Rectal smooth muscle tissue (tissue), 1 donor: Measurements from ENCODE around the gene NRTN.

Experiments used
- H3K27ac ChIP-seq: one replicate; pipeline ENCODE4 v1.7.0; 2013; ENCODE audit warnings: low read depth, low read length, inconsistent platforms
- H3K27me3 ChIP-seq: one replicate; pipeline ENCODE4 v1.7.0; 2013; ENCODE audit warnings: low read length; ENCODE audit not compliant: control insufficient read depth, insufficient read depth
- H3K36me3 ChIP-seq: one replicate; pipeline ENCODE4 v1.7.0; 2013; ENCODE audit warnings: low read length; ENCODE audit not compliant: control insufficient read depth, insufficient read depth
- H3K4me1 ChIP-seq: one replicate; pipeline ENCODE4 v1.7.0; 2013; ENCODE audit warnings: low read length; ENCODE audit not compliant: control insufficient read depth, insufficient read depth
- H3K4me3 ChIP-seq: one replicate; pipeline ENCODE4 v1.7.0; 2013; ENCODE audit warnings: low read length
- H3K9ac ChIP-seq: one replicate; pipeline ENCODE4 v1.7.0; 2013; ENCODE audit warnings: low read length

Gene NRTN

DNA sequence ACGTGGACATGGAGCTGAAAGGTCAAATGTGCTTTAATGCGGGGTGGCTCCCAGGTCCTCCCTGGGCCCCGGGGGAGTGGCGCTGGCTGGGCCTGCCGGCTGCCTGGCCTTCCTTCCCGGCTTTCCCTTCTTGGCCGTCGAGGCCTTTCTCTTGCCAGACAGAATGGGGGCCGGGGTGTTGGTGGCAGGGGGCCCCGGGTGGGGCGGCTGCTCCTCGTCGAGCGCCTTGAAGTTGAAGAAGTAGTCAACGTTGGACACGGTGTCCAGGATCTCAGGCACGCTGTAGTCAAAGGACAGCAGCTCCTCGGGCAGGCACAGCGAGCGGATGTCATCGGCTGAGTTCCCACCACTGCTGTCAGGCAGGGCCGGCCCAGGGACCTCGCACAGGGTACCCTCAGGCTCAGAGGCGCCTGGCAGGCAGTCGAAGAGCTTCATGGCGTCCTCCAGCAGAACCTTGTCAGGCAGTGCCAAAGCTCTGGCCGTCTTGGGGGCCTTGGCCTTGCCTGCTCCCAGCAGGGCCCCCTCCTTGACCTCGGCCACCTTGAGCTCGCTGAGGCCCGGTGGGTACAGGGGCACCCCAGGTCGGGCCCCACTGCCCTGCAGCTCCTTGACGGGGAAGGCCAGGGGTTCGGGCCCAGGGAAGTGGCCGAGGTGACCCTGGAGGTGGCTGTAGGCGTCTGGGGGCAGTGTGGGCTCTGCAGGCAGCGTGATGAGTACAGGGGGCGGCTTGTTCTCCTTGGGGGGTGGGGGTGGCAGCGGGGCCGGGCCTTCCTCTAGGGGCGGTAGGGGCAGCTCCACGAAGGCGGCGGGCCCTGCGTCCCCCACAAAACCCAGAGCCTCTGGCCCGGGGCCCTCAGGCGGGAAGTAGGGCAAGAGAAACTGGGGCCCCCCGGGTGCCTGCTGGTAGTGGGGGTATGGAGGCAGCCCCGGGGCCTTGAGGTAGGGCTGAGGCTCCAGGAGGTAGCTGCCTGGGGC lies 21.6 kb upstream of the NRTN start:
- Histone ChIP-seq H3K4me1 (no peaks in the 10 kb centered on the region), H3K27ac (no peak overlapping the region), H3K27me3 (peaks cover 4% of the 10 kb centered on the region), H3K4me3 (no peak overlapping the region), H3K9ac (no peak overlapping the region), H3K36me3 (peaks cover 28% of the 10 kb centered on the region)

DNA sequence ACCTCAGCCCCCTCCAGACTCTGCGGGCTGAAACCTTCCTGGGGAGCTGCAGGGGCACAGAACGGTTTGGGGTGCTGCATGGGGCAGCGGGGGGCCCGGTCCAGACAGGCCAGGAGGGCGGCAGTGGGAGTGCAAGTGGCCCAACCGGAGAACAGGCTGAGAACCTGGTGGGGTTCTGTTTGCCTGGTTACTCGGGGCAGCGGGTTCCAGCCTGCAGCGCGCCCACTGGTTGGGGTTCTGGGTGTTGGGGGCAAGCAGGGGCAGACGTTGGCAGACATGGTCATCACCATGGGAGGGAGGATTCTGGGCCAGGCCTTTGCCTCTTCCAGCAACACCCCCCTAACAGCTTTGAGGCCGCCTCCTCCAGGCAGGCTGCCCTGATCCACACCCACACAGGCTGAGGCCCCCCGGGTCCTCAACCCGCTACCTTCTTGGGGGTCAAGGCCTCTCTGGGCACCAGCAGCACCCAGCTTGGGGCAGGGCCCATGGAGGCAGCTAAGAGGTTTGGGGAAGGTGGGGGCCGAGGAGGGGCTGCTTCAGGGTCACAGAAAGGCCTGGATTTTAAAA lies 20.2 kb upstream of the NRTN start, which contains the start of gene PRR22:
PRR22 (minus strand) TSS at position 166 of the 567 bp plus-strand sequence; CDS start at position 80, 86 bp downstream.
- Histone ChIP-seq H3K9ac (no peak within 1 kb of the TSS), H3K4me1 (no peaks in the 10 kb centered on the region), H3K36me3 (peaks cover 30% of the 10 kb centered on the region), H3K27me3 (peaks cover 4% of the 10 kb centered on the region), H3K27ac (no peak within 1 kb of the TSS), H3K4me3 (no peak within 1 kb of the TSS)

- Histone ChIP-seq H3K36me3 (peaks cover 30% of the 10 kb centered on the region), H3K27ac (no peak overlapping the region), H3K4me1 (peaks cover 4% of the 10 kb centered on the region), H3K9ac (no peak overlapping the region), H3K4me3 (no peak overlapping the region), H3K27me3 (peaks cover 4% of the 10 kb centered on the region)
These were observed 19.4 kb upstream of the NRTN start for GRCh38 chr19:5785423-5785822.

GRCh38 chr19:5786593-5787408 lies 18.1 kb upstream of the NRTN start:
- H3K4me1 ChIP-seq: peaks cover 4% of the 10 kb centered on the region
- H3K36me3 ChIP-seq: peaks cover 30% of the 10 kb centered on the region
- H3K27ac ChIP-seq: no peak overlapping the region
- no peak overlapping the region for H3K4me3 ChIP-seq
- peaks cover 4% of the 10 kb centered on the region for H3K27me3 ChIP-seq
- no peak overlapping the region for H3K9ac ChIP-seq

- Histone ChIP-seq H3K4me1 (peaks cover 4% of the 10 kb centered on the region), H3K36me3 (peaks cover 30% of the 10 kb centered on the region), H3K27me3 (peaks cover 4% of the 10 kb centered on the region), H3K4me3 (no peak overlapping the region), H3K27ac (no peak overlapping the region), H3K9ac (no peak overlapping the region)
These were observed 17.3 kb upstream of the NRTN start for GRCh38 chr19:5787409-5788182.

- H3K9ac ChIP-seq: no peak overlapping the region
- H3K27me3 ChIP-seq: peaks cover 4% of the 10 kb centered on the region
- H3K36me3 ChIP-seq: peaks cover 30% of the 10 kb centered on the region
- no peak overlapping the region for H3K4me3 ChIP-seq
- H3K4me1 ChIP-seq: peaks cover 4% of the 10 kb centered on the region
- H3K27ac ChIP-seq: no peak overlapping the region
These were observed 16.4 kb upstream of the NRTN start for GRCh38 chr19:5788422-5788821.

DNA sequence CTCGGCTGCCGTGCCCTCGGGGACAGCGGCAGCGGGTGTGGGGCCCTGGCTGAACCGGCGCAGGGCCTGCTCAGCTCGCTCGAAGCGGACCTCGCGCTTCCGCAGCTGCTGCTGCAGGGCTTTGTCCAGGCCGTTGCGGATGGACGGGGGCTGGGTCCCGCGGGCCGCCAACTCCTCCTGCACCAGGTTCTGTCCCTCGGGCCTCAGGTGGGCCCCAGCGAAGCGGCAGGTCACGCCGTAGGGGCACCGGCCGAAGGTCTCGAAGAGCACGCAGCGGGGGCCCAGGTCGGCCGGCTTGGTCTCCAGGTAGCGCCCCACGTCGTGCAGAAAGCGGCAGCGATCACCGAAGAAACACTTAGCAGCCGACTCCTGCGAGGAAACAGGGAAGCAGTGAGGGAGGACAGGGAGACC lies 15.5 kb upstream of the NRTN start:
- Histone ChIP-seq H3K27me3 (peaks cover 4% of the 10 kb centered on the region), H3K27ac (no peak overlapping the region), H3K36me3 (peaks cover 30% of the 10 kb centered on the region), H3K4me3 (no peak overlapping the region), H3K4me1 (peaks cover 4% of the 10 kb centered on the region), H3K9ac (no peak overlapping the region)

DNA sequence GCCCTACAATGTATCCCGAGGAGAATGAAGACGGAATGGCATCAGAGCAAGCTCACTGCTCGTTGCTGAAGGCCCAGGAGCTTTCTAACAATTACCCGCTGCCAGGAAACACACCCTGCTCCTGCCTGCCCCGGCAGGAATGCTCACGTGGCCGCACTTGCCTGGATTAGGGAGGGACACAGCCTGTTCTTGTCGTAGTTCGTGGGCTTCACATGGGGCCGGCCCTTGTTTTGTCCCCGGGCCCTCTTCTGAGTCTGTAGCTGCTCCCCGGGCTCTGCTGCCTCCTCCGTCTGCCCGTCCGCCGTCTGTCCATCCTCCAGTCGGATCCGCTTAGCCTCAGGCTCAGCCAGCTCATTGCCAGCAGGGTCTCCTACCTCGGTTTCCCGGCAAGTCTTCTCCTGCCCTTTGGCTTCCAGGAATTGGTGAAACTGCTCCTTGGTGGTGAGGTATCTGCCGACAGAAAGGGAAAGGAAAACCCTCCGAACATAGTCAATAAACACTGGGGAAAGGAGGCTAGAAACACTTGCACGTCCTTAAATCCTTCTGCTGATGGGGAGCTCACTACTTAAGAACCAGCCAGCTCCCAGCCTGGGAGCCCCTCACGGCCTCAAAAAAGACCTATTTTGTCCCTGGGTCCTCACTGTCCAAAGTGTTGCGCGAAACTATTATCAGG lies 14.8 kb upstream of the NRTN start:
- Histone ChIP-seq H3K9ac (no peak overlapping the region), H3K27me3 (peaks cover 4% of the 10 kb centered on the region), H3K4me1 (peaks cover 4% of the 10 kb centered on the region), H3K27ac (peak overlapping the region; percentile 95), H3K36me3 (peaks cover 27% of the 10 kb centered on the region), H3K4me3 (peak overlapping the region; percentile 92)

GRCh38 chr19:5790559-5791520 lies 14.0 kb upstream of the NRTN start, which contains the start of gene DUS3L:
Gene DUS3L, minus strand, starts transcription at chr19:5791163. Its CDS starts 22 bp downstream, at chr19:5791141.
- Histone ChIP-seq H3K4me1 (peaks cover 4% of the 10 kb centered on the region), H3K4me3 (peak within 1 kb of the TSS; percentile 92), H3K27ac (peak within 1 kb of the TSS; percentile 95), H3K36me3 (peaks cover 24% of the 10 kb centered on the region), H3K27me3 (peaks cover 4% of the 10 kb centered on the region), H3K9ac (peak within 1 kb of the TSS; percentile 69)

DNA sequence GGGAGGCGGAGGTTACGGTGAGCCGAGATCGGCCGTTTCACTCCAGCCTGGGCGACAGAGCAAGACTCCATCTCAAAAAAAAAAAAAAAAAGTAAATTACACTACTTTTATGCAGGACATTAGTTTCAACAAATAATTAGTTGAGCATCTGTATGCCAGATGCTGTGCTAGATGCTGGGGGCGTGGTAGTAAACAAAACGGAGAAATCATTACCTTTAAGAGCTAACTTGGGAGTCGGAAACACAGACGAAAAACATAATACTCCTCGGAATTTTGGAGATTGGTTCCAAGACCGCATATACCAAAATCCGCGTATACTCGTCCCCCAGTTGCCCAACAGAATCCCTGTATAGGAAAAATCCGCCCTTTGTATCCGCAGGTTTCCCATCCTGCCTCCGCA lies 12.6 kb upstream of the NRTN start:
- Histone ChIP-seq H3K27me3 (peaks cover 4% of the 10 kb centered on the region), H3K4me3 (no peak overlapping the region), H3K27ac (no peak overlapping the region), H3K36me3 (peaks cover 12% of the 10 kb centered on the region), H3K9ac (no peak overlapping the region), H3K4me1 (peaks cover 4% of the 10 kb centered on the region)
